Left renal pelvis (tissue), 4 donors: Measurements from ENCODE around the gene AKAP6. TPM values are rescaled to one million over a fixed set of nuclear protein-coding genes. Genes with fewer than 3 reads are reported as not detected.
A peak's percentile ranks its signal among the peaks of the same experiment; 100 is the strongest.

Experiments
- DNase-seq, 4 donors: peaks; one replicate each; pipeline ENCODE4 v3.0.0-alpha.2; 2013; ENCODE audit warnings: low read depth in 4 of 4, low spot score in 3 of 4
- polyA plus RNA-seq, 4 donors: library from polyadenylated mRNA; unstranded; fragments of 120-200 nt; gene quantifications; one replicate each; pipeline ENCODE4 v1.2.1, GENCODE V29; 2013; ENCODE audit not compliant: insufficient read length in 4 of 4

The AKAP6 gene
- polyA plus RNA-seq, 4 donors = 1.3 to 3.2 (median 2.2) TPM

DNA sequence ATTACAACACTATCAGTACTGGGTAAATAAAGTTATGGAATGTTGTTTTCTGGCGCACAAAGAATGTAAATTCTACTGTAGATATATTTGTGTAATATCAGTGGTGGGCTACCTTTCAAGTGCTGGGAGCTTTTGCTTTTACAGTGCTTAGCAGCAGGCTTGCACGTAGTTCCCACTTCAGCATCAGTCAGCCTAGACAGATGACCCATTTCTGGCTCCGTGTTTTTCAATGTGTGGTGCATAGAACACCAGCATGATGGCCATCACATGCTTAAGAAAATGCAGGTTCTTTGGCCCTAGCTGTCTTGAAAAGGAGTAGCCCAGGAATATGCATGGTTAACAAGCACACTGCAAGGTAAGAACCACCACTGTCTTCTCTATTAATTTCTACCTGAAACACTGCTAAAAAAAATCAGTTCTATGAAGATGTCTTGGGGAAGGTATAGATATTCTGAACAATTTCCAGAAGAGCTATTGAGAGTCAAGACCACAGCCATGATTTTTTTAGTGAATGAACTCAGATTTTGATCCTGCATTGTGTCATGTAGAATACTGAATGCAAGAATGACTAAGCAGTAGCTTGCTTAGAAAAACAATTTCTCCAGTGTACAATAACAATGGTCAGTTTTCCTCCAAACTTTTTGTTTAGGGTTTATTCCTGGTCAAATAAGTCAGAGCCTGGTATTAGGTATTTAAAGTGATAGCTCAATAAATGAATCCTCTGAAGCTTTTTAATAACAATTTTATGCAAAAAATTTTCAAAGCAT is 195.7 kb downstream of the AKAP6 start:
- DNase-seq = no peak

DNA sequence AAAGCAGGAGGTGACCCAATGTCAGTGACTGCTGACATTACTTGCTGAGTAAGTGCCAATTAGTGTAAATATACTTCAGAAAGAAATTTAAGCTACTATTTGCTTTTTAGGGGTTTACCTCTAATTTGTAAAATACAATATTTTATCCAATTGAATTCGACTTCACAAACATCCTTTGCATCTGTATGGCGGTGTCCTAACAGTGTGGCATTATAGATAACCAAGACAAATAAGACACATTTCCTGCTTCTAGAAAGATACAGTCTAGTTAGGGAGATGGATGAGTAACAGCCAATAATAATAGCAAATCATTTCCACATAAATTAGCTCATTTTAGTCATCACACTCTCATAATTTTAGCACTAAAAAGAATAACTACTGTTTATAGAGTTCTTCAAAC is 196.5 kb downstream of the AKAP6 start:
- DNase-seq = no peak

DNA sequence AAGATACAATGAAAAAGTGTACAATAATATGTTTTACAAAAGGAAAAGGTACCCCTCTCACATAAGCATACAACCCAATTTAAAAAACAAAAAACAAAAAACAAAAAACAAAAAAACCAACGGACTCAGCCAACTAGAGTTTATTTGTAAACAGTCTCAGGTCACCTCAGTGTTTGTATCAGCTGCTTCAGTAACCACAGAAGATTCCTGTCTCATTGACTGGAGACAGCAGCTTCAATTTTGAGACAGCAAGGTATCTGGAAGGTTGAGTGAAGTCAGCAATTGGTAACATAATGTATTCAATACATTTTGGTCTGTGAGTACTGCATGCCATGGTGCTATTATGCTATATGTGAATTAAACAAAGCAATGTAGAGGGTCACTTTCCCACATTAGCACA is 201.7 kb downstream of the AKAP6 start:
- DNase-seq = no peak

DNA sequence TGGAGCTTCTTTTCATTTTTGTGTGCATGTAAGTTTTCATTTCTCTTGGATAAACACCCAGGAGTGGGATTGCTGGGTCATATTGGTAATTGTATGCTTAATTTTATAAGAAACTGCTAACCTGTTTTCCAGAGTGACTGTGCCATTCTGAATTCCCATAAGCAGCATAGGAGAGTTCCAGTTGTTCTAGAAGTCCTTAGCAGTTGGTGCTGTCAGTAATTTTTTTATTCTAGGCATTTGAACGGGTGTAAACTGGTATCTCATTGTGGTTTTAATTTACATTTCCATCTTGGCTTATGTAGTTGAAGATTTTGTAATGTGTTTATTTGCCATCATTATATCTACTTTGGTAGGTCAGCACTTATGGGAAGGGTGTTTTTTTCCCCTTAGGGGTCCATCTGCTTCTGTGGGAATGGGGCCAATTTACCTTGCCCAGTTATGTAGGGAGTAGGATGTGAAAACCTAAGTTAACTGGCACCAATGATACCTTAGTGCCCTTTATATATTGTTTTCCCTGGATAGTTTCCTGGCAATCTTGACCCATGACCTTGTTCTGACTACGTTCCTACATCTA is 202.9 kb downstream of the AKAP6 start:
- DNase-seq = no peak

DNA sequence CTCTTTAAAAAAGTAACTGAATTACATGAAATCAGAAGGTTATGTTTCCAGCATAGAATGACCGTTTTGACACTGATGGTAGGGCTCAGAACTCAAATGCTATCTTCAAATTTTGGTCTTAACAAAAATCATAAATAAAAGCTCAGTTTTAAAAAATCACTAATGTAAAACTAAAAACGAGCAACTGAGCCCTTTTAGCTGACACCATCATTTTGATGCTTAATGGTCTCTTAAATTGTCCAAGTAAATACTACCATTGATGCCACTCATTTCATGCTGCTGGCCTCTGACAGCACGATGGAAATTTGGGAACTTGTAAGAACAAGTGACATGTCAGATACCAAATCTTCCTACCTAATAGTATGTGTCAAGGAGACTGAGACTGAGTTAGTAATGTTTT is 205.0 kb downstream of the AKAP6 start:
- no peak for DNase-seq

DNA sequence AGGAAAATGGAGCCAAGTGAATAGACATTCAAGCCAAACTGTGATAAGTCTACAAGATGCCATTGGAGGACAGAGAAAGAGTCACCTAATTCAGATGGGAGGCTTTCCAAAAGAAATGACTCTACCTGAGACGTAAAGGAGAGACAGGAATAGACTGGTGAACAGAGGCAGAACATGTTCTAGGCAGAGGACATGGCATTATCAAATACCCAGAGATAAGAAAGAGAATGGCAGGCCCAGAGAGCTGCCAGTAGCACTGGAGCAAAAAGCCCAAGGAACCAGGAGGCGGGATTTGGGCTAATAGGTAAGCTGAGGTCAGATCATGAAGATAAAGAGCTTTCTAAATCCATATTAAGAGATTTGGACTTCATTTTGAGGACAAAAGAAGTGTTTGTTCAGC is 207.1 kb downstream of the AKAP6 start:
- DNase-seq = no peak

DNA sequence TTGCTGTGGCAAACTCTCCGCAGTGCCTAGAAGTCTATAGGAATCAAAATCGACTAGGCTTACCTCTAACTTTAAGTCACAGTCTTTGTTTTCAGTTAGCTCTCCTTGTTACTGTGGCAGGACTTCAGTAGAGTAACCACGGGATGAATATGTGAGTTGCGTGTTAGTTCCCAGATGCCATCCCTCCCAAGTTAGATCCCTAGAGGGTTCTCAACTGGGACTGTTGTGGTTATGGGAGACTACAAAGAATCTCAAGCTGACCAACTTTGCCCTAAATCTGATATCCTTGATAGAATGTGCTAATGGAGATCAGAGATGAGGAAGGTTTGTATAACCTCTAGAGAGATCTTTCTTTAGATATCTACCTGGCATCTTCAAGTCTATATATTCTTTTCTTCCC is 208.1 kb downstream of the AKAP6 start:
- no peak for DNase-seq

DNA sequence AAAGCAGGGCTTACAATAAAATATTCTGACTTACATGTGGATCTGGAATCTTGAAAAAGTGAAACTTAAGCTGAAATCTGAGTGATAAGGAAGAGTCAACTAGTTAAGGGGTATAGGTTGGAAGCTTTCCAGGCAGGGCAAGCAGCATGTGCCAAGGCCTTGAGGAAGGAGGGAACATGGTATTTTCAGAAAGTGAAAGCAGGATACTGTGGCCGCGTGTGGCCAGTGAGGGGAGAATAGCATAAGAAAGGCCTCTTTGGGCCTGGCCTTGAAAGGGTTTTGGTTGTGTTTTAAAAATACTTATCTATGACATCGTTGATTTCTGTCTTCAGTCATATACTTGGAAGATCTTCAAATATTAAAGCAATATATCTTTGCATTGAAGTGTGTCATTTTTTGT is 213.4 kb downstream of the AKAP6 start:
- no peak for DNase-seq

DNA sequence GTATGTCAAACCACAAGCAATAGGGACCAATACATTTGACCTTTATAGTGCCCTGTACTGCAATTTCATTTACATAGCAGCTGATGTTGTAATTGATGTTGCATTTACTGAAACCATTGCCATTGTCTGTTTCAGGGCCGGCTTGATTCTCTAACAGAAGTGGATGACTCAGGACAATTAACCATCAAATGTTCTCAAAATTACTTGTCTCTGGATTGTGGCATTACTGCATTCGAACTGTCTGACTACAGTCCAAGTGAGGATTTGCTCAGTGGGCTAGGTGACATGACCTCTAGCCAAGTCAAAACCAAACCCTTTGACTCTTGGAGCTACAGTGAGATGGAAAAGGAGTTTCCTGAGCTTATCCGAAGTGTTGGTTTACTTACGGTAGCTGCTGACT is 216.0 kb downstream of the AKAP6 start:
- no peak for DNase-seq

DNA sequence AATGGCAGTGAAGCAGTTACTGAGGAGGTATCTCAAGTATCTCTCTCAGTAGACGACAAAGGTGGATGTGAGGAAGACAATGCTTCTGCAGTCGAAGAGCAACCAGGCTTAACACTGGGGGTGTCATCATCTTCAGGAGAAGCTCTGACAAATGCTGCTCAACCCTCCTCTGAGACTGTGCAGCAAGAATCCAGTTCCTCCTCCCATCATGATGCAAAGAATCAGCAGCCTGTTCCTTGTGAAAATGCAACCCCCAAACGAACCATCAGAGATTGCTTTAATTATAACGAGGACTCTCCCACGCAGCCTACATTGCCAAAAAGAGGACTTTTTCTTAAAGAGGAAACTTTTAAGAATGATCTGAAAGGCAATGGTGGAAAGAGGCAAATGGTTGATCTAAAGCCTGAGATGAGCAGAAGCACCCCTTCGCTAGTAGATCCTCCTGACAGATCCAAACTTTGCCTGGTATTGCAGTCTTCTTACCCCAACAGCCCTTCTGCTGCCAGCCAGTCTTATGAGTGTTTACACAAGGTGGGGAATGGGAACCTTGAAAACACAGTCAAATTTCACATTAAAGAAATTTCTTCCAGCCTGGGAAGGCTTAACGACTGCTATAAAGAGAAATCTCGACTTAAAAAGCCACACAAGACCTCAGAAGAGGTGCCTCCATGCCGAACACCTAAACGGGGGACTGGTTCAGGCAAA is 216.6 kb downstream of the AKAP6 start:
- DNase-seq = no peak

DNA sequence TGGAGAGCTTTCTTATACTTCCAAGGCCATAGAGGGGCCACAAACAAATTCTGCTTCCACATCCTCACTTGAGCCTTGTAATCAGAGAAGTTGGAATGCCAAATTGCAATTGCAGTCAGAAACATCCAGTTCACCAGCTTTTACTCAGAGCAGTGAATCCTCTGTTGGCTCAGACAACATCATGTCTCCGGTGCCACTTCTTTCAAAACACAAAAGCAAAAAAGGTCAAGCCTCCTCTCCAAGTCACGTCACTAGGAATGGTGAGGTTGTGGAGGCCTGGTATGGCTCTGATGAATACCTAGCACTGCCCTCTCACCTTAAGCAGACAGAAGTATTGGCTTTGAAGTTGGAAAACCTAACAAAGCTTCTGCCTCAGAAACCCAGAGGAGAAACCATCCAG is 217.1 kb downstream of the AKAP6 start:
- DNase-seq = no peak

DNA sequence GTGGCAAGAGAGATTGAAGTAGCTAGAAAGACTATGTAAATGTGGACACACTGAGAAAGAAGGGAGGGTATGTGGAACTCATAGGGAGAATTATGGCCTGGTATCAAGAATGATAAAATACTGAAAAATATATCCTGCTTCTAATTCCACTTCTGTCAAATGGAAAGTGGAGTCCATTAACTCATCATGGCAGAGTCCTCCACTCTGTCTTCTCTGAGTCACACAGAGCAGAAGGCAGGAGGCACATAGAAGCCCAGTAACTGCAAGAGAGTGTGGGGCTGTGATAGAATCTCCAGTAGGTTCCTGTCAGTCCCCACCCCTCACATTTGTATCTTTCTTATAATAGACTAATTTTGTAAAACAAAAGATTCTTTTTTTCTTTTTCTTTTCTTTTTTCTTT is 223.7 kb downstream of the AKAP6 start:
- DNase-seq = no peak

DNA sequence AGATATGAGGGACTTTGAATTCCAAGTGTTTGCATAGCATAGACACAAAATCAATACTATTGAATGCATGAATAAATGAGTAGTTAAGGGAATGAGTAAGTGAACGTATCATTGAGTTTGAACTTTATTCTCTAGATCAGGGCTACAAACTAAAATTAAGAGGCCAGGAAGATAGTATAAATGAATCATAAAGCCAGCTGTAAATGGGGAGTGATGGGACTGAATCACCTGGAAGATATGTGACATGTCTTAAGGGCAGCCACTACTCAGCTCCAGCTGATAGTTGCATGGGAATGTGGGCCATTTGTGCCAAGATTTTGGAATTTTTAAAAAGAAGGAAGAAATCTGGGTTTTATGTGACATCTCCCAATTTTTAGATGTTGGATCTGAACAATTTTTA is 229.9 kb downstream of the AKAP6 start:
- DNase-seq = no peak

DNA sequence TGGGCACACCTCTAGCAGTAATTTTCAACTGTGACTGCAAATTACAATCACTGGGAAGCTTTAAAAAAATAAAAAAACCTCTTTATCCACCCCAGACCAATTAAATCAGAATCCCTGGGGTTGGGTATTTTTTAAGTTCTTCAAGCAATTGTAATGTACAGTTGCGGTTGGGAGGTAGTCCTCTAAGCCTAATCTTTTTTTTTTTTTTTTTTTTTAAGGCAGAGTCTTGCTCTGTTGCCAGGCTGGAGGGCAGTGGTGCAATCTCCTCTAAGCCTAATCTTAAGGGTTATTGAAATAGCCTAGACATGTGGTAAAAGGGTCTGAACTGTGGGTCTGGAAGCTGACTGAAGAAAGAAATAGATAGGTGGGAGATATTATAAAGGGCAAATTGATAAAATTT is 230.5 kb downstream of the AKAP6 start:
- no peak for DNase-seq

DNA sequence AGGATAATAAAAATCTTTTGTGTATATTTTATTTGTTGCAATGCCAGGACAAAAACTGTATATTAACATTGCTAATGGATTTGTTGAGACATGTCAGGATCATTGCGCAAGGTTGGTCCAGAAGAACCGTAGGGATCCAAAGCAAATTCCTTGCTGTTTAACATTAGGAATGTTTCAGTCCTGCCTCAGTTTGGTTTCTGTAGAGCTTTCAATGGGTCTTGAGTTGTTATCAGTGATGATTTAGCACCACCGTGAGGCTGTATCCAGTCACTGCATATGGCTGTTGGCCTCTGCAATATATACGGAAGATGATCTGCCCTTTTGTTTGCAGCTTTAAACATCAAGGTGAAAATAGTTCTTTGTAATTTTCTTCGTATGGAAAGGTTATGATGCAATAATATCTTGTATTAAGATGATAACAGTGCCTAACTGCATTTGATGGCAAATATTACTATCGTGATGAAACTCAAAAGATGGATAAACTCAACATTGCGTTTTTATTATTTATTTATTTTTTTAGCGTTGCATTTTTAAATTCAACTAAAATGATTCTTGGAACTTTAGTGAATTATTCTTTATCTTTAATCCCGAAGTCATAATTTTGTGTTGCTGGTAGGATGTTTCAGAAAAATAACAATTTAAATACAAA is 231.2 kb downstream of the AKAP6 start:
- peak in 3 of 4 donors; percentile 29 to 36 (median 35) for DNase-seq

DNA sequence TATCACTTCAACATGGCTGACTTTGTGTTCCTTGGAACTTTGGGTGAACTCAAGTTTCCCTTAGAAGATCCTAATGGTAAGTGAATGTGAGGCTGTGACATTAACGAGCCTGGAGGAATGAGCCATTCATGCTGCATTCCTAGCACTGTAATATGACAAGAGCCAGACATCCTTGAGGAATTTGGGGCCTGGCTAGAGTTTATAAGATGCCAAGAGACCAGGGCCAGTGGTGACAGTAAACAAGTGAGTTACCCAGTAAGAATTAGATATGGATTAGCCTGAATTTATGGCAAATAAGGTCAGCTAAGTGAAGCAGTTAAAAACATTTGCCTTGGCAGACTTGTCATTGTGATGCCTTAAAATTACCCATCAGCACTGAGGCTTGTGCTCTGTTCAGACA is 232.4 kb downstream of the AKAP6 start:
- DNase-seq = no peak

DNA sequence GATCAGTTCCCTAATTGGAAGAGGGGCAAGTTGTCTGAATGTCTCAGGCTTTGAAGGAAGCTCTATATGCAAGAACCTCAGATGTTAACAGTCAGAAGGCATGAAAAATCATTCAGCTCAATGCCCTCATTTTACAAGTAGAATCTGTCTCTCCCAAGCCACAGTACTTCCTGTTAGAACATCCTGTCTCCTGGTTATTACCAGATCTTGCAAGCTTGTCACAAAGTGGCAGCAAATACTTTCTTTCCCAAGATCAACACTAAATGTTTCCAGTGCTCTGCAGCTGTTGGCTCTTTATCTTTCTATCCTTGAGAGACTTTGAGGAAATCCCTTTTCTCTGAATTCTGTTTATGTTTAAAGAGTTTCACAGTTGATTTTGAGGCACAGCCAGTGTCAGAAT is 235.5 kb downstream of the AKAP6 start:
- no peak for DNase-seq

DNA sequence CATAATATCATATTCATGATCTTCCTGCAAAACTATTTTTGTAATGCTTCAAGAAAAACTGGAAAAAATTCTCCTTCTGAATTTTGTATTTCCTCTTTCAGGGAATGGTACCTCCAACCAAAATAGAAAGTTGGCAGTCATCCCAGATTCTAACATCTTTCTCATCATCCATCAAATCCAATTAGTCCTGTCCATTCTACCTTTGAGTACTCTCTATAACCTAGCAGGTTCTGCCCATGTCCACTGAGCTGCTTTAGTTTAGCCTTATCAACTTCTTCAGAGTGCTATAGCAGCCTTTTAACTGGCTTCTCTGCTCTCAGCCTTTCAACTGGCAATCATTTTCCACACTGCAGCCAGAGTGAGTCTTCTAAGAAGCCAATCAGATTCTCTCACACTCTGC is 236.2 kb downstream of the AKAP6 start:
- no peak for DNase-seq

DNA sequence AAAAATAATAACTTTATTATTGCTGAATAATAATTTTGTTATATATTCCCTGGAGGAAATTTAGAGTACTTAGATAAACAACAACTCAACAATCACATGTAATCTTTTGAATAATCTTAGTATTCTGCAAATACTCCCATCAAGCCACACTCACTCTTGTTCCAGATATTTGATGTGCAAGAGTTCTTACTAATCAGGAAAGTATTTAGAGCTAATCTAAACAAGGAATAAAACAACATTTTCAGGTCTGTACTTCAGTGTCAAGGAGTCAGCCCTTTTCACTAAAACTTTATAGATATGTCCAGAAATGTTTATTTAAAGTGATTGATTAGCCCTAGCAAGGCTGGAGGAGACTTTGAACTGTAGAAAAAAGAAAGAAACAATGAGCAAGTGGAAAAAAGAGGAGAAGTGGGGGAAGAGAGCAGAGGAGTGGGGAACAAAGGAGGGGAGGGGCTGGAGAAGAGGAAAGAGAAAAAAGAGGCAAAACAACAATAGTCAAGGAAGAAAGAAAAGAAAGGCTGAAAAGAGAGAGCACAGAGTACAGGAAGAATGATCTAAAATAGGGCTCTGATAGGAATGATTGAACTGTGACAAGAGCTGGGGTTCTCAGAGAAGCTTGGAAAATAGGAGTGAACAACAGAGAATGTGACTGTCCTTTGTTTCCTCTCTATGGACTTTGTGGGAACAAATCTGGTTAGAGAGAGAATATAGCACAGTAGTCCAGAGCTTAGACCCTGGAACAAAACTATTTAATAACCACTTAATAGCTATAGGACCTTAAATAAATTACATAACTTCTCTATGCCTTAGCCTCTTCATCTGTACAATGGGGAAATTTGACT is 238.7 kb downstream of the AKAP6 start:
- DNase-seq = no peak

DNA sequence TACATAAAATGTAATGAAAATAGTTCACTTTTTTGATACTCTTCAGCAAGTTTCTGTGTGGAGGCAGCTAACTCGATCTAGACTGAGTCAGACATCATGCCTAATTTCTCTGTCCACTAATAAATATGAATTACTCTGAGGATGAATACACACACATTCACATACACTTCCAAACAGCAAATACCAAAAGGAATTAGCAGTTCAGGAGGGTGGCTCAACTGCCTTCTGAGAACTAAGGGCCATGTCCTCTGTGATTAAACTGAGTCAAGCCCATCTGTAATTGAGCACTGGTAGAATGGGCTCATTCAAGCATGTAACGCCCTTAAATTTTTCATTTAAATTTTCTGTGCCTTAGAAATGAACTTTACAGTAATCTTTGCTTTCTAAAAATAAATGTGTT is 242.5 kb downstream of the AKAP6 start:
- no peak for DNase-seq
